Neutrophil (primary cell): ENCODE data around the gene ARMC9.

Experiments used
- H3K27ac ChIP-seq: fragments of 200-600 bp; sonication (generic); 2 replicates; pipeline ENCODE4 v1.5.1; 2016; ENCODE audit warnings: mild to moderate bottlenecking, moderate library complexity
- H3K27me3 ChIP-seq: fragments of 200-600 bp; sonication (generic); 2 replicates; pipeline ENCODE4 v1.6.0; 2016; ENCODE audit warnings: mild to moderate bottlenecking
- H3K36me3 ChIP-seq: fragments of 200-600 bp; sonication (generic); 2 replicates; pipeline ENCODE4 v1.5.1; 2017
- H3K4me1 ChIP-seq, 2 experiments: fragments of 200-600 bp in 1 of 2; sonication (generic) in 1 of 2; 1 replicate in 1 of 2; 2 replicates in 1 of 2; pipeline versions ENCODE4 v1.5.1 to v1.6.1; 2013 to 2016; ENCODE audit warnings: low read depth in 1 of 2, low read length in 1 of 2, mild to moderate bottlenecking in 1 of 2, moderate library complexity in 1 of 2; ENCODE audit not compliant: control insufficient read depth in 1 of 2, insufficient read depth in 1 of 2
- H3K4me3 ChIP-seq, 2 experiments: fragments of 200-600 bp in 1 of 2; sonication (generic) in 1 of 2; 1 replicate in 1 of 2; 2 replicates in 1 of 2; pipeline ENCODE4 v1.5.1; 2013 to 2016; ENCODE audit warnings: low read depth in 1 of 2, low read length in 1 of 2, mild to moderate bottlenecking in 1 of 2, moderate library complexity in 1 of 2
- H3K9me3 ChIP-seq: fragments of 200-600 bp; sonication (generic); 2 replicates; pipeline ENCODE4 v1.5.1; 2016
- TF ChIP-seq, protein P1 (sequence below): fragments of 200-600 bp; sonication (generic); IDR thresholded peaks from 2 replicates; pipeline ENCODE4 v1.5.1; 2016; ENCODE audit warnings: antibody characterized with exemption

Gene ARMC9

DNA sequence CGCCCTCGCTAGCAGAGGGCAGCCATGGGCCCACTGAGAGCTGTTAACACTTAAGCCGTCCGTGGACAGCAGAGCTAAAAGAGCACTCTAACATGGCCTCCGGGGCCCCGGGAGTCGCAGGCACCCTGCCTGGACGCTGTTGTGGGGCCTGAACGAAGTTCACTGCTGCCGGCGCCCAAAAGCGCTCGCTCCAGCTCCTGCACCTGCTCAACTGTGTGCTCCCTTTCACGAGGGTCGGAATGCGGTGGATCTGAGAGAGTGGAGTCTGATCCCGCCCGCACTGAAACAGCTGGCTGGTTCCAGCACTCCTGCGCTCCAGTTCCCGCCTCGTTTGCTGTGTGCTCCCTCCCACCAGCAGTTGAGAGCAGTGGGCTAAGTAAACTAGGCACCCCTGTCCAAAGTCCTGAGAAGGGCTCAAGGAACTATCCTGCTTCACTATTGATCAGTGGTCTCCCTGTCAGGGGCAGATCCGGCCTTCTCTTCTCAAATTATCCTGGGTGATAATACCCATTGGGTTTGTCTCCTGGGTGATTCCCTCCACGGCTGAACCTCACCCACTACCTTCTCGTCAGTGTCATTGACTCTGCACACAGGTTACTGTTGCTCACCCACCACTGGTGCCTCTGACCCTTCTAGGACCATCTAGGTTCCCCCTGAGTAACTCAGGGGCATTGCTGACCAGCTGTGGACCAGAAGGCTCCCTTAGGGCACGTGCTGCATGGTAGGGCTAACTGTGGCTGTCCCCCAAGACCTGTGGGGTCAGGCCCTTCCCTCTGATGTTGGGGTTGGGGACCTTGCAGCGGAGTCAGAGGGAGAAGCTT, 220.6 kb downstream of the ARMC9 start:
- H3K4me3 ChIP-seq, result no peak overlapping the region
- H3K9me3 ChIP-seq, result no peaks in the 10 kb centered on the region
- TF ChIP-seq, protein P1, sequence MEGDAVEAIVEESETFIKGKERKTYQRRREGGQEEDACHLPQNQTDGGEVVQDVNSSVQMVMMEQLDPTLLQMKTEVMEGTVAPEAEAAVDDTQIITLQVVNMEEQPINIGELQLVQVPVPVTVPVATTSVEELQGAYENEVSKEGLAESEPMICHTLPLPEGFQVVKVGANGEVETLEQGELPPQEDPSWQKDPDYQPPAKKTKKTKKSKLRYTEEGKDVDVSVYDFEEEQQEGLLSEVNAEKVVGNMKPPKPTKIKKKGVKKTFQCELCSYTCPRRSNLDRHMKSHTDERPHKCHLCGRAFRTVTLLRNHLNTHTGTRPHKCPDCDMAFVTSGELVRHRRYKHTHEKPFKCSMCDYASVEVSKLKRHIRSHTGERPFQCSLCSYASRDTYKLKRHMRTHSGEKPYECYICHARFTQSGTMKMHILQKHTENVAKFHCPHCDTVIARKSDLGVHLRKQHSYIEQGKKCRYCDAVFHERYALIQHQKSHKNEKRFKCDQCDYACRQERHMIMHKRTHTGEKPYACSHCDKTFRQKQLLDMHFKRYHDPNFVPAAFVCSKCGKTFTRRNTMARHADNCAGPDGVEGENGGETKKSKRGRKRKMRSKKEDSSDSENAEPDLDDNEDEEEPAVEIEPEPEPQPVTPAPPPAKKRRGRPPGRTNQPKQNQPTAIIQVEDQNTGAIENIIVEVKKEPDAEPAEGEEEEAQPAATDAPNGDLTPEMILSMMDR, result no peak
- H3K36me3 ChIP-seq, result no peaks in the 10 kb centered on the region
- H3K4me1 ChIP-seq, result no peaks in the 10 kb centered on the region
- H3K27ac ChIP-seq, result no peak overlapping the region
- peaks cover 5% of the 10 kb centered on the region for H3K27me3 ChIP-seq

GRCh38 chr2:231421051-231421580, 222.7 kb downstream of the ARMC9 start:
- H3K9me3 ChIP-seq, result no peaks in the 10 kb centered on the region
- H3K4me3 ChIP-seq, result no peak overlapping the region
- H3K27ac ChIP-seq, result no peak overlapping the region
- no peaks in the 10 kb centered on the region for H3K36me3 ChIP-seq
- H3K4me1 ChIP-seq, result no peaks in the 10 kb centered on the region
- TF ChIP-seq, protein P1, result no peak
- no peaks in the 10 kb centered on the region for H3K27me3 ChIP-seq

DNA sequence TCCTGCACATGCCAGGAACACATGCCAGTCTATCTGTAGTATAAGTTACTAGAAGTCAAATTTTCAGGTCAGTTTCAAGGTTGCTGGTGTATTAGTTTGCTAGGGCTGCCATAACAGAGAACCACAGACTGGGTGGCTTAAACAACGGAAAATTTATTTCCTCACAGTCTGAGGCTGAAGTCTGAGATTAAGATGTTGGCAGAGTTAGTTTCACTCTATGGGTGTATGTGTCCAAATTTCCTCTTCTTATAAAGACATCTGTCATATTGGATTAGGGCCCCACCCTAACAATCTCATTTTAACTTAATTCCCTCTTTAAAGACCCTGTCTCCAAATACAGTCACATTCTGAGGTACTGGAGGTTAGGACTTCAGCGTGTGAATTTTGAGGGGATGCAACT, 223.6 kb downstream of the ARMC9 start:
- Histone ChIP-seq H3K9me3 (no peaks in the 10 kb centered on the region), H3K27ac (no peak overlapping the region), H3K4me3 (no peak overlapping the region), H3K27me3 (no peaks in the 10 kb centered on the region), H3K4me1 (no peaks in the 10 kb centered on the region), H3K36me3 (no peaks in the 10 kb centered on the region)
- TF ChIP-seq, protein P1, result no peak

- TF ChIP-seq, protein P1, result no peak
- no peaks in the 10 kb centered on the region for H3K9me3 ChIP-seq
- H3K4me3 ChIP-seq, result no peak overlapping the region
- no peaks in the 10 kb centered on the region for H3K27me3 ChIP-seq
- no peaks in the 10 kb centered on the region for H3K36me3 ChIP-seq
- H3K27ac ChIP-seq, result no peak overlapping the region
- H3K4me1 ChIP-seq, result no peaks in the 10 kb centered on the region
Measured at GRCh38 chr2:231423176-231423575, 224.7 kb downstream of the ARMC9 start.
